Measurements from ENCODE around the gene PLD1. TPM values are rescaled to one million over a fixed set of nuclear protein-coding genes. Genes with fewer than 3 reads are reported as not detected.

The PLD1 gene
- total RNA-seq, 1 donor from 2014 or later, result 13.9 TPM

- peaks cover 10% of the 10 kb centered on the region for H3K36me3 Mint-ChIP-seq (ENCODE audit: unreplicated experiment)
- TF ChIP-seq, protein P1, sequence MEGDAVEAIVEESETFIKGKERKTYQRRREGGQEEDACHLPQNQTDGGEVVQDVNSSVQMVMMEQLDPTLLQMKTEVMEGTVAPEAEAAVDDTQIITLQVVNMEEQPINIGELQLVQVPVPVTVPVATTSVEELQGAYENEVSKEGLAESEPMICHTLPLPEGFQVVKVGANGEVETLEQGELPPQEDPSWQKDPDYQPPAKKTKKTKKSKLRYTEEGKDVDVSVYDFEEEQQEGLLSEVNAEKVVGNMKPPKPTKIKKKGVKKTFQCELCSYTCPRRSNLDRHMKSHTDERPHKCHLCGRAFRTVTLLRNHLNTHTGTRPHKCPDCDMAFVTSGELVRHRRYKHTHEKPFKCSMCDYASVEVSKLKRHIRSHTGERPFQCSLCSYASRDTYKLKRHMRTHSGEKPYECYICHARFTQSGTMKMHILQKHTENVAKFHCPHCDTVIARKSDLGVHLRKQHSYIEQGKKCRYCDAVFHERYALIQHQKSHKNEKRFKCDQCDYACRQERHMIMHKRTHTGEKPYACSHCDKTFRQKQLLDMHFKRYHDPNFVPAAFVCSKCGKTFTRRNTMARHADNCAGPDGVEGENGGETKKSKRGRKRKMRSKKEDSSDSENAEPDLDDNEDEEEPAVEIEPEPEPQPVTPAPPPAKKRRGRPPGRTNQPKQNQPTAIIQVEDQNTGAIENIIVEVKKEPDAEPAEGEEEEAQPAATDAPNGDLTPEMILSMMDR (IDR thresholded peaks at IDR 0.05), result no peak
- DNase-seq (ENCODE audit: extremely low spot score, unreplicated experiment), result no peak
- no peak overlapping the region for H3K4me3 Mint-ChIP-seq (ENCODE audit: unreplicated experiment)
- H3K4me1 Mint-ChIP-seq (ENCODE audit: unreplicated experiment), result peaks cover 15% of the 10 kb centered on the region
- no peaks in the 10 kb centered on the region for H3K27me3 Mint-ChIP-seq (ENCODE audit: unreplicated experiment)
- H3K27ac Mint-ChIP-seq (ENCODE audit: unreplicated experiment), result no peak overlapping the region
- no peaks in the 10 kb centered on the region for H3K9me3 Mint-ChIP-seq (ENCODE audit: unreplicated experiment)
Measured at GRCh38 chr3:171763392-171763791, 46.9 kb downstream of the PLD1 start.

- Mint-ChIP-seq H3K9me3 (ENCODE audit: unreplicated experiment) (no peaks in the 10 kb centered on the region), H3K4me3 (ENCODE audit: unreplicated experiment) (no peak overlapping the region), H3K27ac (ENCODE audit: unreplicated experiment) (no peak overlapping the region), H3K36me3 (ENCODE audit: unreplicated experiment) (peaks cover 6% of the 10 kb centered on the region), H3K27me3 (ENCODE audit: unreplicated experiment) (no peaks in the 10 kb centered on the region), H3K4me1 (ENCODE audit: unreplicated experiment) (peaks cover 9% of the 10 kb centered on the region)
- DNase-seq (ENCODE audit: extremely low spot score, unreplicated experiment), result no peak
- TF ChIP-seq, protein P1 (IDR thresholded peaks at IDR 0.05), result no peak
Measured at GRCh38 chr3:171760477-171760876, 49.8 kb downstream of the PLD1 start.

DNA sequence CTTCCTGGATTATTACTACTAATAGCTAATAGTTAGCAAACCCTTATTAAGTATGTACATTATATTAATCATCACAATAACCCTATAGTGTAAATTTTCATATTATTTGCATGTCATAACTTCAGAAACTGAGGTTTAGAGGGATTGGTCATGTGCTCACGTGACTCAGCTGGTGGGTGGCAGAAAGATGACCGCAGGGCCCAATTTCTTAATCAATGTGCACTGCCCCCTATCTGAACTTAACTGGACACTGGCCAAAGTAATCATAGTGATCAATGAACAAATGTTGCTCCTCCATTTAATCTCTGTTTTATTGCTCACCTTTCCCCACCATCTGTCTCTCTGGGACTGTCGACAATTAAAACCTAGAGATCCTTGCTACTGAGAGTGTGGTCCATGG lies 52.2 kb downstream of the PLD1 start:
- H3K9me3 Mint-ChIP-seq (ENCODE audit: unreplicated experiment), result no peaks in the 10 kb centered on the region
- H3K27me3 Mint-ChIP-seq (ENCODE audit: unreplicated experiment), result no peaks in the 10 kb centered on the region
- H3K27ac Mint-ChIP-seq (ENCODE audit: unreplicated experiment), result no peak overlapping the region
- H3K36me3 Mint-ChIP-seq (ENCODE audit: unreplicated experiment), result peaks cover 6% of the 10 kb centered on the region
- no peaks in the 10 kb centered on the region for H3K4me1 Mint-ChIP-seq (ENCODE audit: unreplicated experiment)
- no peak overlapping the region for H3K4me3 Mint-ChIP-seq (ENCODE audit: unreplicated experiment)
- no peak for DNase-seq (ENCODE audit: extremely low spot score, unreplicated experiment)
- TF ChIP-seq, protein P1 (IDR thresholded peaks at IDR 0.05), result no peak

GRCh38 chr3:171757361-171758034 lies 52.8 kb downstream of the PLD1 start:
- H3K27me3 Mint-ChIP-seq (ENCODE audit: unreplicated experiment), result no peaks in the 10 kb centered on the region
- TF ChIP-seq, protein P1 (IDR thresholded peaks at IDR 0.05), result no peak
- peaks cover 6% of the 10 kb centered on the region for H3K36me3 Mint-ChIP-seq (ENCODE audit: unreplicated experiment)
- no peak overlapping the region for H3K4me3 Mint-ChIP-seq (ENCODE audit: unreplicated experiment)
- H3K4me1 Mint-ChIP-seq (ENCODE audit: unreplicated experiment), result no peaks in the 10 kb centered on the region
- no peak overlapping the region for H3K27ac Mint-ChIP-seq (ENCODE audit: unreplicated experiment)
- H3K9me3 Mint-ChIP-seq (ENCODE audit: unreplicated experiment), result no peaks in the 10 kb centered on the region
- DNase-seq (ENCODE audit: extremely low spot score, unreplicated experiment), result no peak

DNA sequence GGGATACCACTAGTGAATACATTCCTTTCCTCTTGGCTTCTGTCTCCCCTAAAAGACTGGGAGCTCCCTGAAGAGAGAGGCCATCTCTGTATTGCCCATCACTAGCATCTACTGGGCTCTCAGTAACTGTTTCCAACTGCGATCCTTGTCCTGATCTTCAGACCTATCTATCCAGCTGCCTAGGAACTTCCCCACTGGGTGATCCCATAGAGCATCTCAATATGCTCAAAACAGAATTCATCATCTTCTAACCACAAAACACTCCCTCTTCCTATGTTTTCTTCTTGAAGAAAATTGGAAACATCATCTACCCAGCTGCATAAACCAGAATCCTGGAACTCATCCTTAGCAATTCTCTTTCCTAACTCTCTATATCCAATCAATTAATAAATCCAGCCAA lies 54.6 kb downstream of the PLD1 start:
- no peak for DNase-seq (ENCODE audit: extremely low spot score, unreplicated experiment)
- Mint-ChIP-seq H3K27me3 (ENCODE audit: unreplicated experiment) (no peaks in the 10 kb centered on the region), H3K36me3 (ENCODE audit: unreplicated experiment) (no peaks in the 10 kb centered on the region), H3K4me3 (ENCODE audit: unreplicated experiment) (no peak overlapping the region), H3K4me1 (ENCODE audit: unreplicated experiment) (no peaks in the 10 kb centered on the region), H3K27ac (ENCODE audit: unreplicated experiment) (no peak overlapping the region), H3K9me3 (ENCODE audit: unreplicated experiment) (no peaks in the 10 kb centered on the region)
- TF ChIP-seq, protein P1 (IDR thresholded peaks at IDR 0.05), result no peak
